ENCODE results near the gene PRKCE.

DNA sequence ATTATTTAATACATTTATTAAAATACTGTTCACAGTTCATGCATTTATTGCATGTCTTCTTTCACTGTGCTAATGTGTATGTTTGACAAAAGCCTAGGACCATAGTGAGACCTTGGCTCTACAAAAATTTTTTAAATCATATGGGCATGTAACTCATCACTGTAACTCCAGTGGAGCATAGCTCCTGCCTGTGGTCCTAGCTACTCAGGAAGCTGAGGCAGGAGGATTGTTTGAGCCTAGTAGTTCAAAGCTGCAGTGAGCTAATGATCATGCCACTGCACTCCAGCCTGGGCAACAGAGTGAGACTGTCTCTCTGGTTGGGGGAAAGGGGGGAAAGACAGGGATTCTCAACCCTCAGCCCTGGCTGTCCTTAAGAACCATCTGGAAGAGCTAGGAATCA is 137.8 kb downstream of the PRKCE start:
- TF ChIP-seq POLR2A (IDR thresholded peaks at IDR 0.05; ENCODE audit: low read depth, low read length) (no peak), TAF1 (IDR thresholded peaks at IDR 0.05; ENCODE audit: borderline replicate concordance, low read depth, low read length) (no peak)
